Amniotic epithelial cell (primary cell): ENCODE results near the gene ANLN.

Experiments
- DNase-seq: peaks from one replicate; pipeline ENCODE4 v3.0.0-alpha.2; 2010; ENCODE audit warnings: low read depth

Gene ANLN, protein sequence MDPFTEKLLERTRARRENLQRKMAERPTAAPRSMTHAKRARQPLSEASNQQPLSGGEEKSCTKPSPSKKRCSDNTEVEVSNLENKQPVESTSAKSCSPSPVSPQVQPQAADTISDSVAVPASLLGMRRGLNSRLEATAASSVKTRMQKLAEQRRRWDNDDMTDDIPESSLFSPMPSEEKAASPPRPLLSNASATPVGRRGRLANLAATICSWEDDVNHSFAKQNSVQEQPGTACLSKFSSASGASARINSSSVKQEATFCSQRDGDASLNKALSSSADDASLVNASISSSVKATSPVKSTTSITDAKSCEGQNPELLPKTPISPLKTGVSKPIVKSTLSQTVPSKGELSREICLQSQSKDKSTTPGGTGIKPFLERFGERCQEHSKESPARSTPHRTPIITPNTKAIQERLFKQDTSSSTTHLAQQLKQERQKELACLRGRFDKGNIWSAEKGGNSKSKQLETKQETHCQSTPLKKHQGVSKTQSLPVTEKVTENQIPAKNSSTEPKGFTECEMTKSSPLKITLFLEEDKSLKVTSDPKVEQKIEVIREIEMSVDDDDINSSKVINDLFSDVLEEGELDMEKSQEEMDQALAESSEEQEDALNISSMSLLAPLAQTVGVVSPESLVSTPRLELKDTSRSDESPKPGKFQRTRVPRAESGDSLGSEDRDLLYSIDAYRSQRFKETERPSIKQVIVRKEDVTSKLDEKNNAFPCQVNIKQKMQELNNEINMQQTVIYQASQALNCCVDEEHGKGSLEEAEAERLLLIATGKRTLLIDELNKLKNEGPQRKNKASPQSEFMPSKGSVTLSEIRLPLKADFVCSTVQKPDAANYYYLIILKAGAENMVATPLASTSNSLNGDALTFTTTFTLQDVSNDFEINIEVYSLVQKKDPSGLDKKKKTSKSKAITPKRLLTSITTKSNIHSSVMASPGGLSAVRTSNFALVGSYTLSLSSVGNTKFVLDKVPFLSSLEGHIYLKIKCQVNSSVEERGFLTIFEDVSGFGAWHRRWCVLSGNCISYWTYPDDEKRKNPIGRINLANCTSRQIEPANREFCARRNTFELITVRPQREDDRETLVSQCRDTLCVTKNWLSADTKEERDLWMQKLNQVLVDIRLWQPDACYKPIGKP

DNA sequence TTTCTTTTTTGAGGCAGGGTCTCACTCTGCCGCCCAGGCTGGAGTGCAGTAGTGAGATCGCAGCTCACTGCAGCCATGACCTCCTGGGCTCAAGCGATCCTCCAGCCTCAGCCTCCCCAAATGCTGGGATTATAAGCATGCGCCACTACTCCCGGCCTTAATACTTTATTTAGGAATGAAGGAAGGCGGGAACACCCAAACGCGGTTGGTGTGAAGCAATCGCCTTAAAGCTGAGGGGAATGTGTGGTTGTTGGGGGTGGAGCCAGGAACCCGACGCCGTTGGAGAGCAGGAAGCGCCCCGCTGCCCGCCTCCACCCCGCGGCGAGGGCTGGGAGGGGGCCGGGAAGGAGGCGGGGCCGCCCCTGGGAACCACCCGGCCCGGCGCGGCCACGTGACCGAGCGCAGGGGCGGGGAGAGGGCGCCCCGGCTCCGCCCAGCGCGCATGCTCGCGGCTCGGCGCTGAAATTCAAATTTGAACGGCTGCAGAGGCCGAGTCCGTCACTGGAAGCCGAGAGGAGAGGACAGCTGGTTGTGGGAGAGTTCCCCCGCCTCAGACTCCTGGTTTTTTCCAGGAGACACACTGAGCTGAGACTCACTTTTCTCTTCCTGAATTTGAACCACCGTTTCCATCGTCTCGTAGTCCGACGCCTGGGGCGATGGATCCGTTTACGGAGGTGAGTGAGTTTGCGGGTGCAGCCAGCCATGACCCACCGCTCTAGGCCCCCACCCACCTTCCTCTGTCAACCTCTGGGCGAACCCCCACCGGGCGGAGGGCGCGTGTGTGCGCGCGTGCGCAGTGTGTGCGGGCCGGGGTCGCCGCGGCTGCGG lies at the start of gene ANLN:
TSS of gene ANLN (plus strand) at position 492 of the 828 bp plus-strand sequence. CDS start at position 657, 165 bp downstream.
- DNase-seq = peak; percentile 94

DNA sequence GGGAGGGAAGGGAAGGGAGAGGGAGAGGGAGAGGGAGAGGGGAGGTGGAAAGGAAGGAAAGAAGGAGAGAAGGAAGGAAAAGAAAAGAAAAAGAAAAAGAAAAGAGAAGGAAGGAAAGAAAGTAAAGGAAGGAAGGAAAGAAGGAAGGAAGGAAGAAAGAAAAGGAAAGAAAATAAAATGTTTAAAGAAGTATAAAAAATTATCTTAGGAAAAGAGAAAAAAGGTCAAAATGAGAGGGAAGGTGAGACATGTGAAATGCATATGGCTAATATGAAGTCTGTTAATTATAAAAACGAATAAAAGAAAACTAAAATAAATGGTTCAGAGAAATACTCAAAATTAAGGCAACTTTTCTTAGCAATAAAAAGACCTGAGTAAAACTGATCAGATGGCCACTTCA lies 46.1 kb upstream of the ANLN start:
- no peak for DNase-seq

DNA sequence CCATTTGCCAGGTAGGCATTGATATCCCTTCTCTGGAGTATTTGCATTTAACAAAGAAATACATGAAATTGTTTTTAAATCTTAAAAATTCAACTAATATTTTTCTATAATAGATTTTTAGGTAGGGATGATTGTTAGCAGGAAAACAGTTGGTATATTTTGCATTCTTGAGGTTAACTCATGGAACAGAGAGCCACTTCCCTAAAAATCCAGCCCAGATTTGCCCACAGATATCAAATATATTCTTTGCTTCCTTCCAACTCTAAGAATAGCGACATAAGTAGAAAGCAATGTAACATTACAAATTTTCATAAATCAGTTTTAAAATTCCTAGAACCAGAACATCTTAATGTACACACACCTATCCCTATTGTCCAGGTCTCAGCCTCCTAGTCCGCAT lies 45.0 kb upstream of the ANLN start:
- no peak for DNase-seq

DNA sequence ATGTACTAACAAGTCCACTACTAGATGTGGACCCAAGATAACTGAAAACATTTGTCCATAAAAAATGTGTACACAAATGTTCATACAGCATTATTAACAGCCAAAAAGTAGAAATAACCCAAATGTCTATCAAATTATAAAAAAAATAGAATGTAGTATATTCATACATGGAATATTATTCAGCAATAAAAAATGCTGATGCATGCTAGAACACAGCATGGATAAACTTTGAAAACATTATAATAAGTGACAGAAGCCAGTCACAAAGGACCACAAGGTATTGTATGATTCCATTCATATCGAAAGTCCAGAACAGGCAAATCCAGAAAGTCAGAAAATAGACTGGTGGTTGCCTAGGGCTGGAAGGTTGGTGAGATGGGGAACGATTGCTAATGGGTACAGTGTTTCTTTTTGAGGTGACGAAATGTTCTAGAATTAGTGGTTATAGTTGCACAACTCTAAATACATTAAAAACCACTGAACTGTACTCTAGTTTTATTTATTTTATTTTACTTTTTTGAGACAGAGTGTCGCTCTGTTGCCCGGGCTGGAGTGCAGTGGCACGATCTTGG lies 43.3 kb upstream of the ANLN start:
- DNase-seq = peak; percentile 65

DNA sequence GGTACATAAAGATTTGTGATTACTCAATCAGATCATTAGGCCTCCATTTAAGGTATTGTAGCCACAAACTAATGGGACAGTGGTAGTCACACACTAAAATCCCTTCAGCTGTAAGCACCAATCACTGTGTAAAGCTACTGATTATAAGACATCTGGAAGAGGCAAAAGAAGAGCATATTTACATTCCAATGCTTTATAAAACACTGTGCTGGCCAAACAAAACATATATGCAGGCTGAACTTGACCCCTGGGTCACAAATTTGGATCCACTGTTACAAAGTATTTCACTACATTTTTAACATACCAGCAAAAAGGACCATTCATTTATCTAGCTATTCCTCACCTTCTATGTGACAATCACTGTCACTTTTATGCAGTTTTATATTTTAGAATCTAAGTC lies 41.4 kb upstream of the ANLN start:
- no peak for DNase-seq

DNA sequence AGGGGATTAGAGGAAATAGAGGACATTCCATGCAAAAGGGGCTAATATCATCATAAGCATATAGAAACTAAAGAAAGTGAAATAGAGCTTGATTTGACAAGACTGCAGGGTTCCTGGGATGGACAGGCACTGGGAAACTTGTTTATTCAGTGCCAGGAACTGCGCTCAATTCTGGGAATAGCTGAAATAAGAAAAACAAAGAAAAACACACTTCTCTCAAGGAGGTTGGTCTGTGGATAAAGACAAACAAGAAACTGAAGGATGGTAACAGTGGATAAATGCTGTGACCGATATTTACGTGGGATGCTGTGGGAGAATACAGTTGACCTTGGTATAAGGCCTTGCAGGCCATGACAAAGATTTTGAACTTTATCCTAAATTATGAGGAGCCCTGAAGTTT lies 40.9 kb upstream of the ANLN start:
- no peak for DNase-seq

DNA sequence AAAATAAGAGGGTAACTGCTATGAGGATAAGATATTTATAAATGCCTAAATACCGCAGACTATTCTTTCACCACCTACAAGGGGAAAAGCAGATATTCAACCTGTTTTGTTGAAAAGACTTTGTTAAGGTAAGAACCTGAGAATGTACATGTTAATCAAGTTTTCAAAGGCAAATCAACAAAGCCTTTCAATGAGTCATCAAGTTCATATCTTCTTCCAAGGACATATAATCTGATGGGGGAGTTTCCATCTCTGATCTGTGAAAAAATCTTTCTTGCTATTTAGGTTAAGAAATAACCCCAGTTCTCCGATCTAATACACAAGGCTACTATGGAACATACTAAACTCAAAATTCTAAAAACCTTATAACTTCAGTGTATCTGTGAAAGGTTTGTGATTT lies 40.0 kb upstream of the ANLN start:
- peak; percentile 64 for DNase-seq

DNA sequence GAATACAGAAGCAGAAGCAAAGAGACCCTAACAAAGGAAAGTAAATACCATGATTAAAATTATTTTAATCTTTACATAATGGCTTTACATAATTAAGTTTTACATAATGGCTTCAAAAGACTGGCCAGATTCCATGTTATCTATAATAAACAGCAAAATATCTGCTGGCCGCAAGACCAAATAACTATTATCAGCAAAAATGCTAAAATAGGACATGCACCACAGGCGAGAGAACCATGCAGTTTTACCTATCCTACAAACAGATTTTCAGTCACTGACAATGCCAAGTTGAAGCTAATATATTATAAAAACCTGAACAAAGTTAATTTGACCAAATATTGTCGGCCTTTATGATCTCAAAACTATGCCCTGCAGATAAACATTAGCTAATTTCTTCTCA lies 34.2 kb upstream of the ANLN start:
- DNase-seq = no peak

DNA sequence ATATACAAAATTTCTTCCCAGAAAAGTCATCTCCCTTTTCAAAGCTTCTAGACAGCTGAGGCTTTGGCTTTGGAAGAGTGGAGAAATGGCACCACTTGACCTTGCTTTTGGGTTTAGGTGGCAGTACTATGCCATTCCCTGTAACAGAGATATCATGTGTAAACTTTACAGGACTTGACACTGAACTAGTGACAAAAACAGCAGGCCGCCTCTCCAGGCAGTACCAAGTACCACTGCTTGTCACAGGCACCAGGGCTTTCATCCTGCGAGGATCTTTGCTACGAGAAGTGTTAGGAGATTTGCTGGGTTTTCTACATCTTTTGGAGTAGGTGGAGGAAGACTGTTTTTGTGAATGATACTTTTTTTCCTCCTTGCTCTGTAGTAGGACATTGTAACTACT lies 32.6 kb upstream of the ANLN start:
- DNase-seq = no peak

DNA sequence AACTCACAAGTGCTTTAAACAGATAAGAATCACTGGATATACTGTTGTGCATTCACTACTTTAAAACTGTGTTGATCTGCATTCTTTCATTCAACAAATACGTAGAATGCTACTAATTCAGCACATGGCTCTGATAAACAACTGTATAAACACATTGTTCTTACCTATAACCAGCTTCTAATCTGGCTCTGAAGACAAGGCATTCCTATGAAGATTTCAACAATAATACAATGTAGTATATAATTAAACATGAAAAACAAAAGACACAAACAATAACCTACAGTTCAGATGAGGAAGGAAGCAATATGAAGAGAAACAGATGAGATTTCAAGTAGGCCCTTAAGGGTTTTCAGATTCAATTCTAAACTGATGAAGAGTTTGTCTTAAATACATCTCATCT lies 31.1 kb upstream of the ANLN start:
- no peak for DNase-seq

DNA sequence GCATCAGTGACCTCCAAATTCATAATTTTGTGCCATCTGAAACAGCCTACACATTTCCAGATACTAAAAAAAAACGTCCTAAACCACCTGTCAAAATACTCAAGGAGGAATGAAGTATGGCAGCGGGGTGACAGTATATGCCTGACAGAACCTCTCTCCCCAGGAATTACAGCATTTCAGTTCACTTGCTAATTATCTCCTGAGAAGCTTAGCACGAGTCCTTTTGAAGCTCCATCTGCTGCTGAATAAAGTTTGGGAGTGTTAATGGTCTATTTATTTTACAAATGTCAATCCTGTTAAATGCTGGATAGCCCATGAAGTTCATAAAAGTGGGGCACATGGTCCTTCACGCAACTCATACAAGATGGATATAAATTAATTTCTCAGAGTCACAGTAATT lies 29.4 kb upstream of the ANLN start:
- DNase-seq = no peak

DNA sequence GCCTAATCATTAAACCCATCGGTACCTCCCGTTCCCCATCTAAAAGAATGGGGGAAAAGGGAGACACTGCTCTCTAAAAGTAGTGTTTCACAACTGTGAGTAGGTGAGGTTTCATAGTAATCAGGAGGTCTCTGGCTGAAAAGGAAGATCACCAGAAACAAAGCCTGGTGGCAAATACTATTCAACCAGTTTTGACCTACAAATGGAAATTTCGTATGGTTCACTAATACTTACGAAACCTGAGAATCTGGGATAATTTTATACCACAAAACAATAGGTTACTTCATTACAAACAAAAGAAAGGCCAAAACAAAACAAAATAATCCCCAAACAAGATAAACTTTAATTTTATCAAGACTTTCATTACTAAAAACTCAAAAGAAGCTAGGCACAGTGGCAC lies 28.4 kb upstream of the ANLN start:
- no peak for DNase-seq

DNA sequence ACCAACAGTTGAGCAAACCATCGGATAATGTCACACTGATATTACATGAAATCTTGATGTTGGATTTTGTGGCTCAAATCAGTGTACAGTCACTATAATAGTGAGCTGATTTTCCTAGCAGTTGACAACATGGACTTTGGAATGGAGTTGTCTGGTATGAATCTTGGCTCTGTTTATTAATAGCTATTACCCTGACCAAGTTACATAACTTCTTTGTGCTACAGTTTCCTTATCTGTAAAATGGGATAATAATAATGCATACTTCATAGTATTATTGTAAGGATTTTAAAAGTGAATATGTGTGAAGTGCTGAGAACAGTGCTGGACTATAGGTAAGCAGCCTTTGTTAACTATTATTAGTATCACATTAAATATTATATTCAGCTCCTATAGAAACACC lies 26.1 kb upstream of the ANLN start:
- no peak for DNase-seq

DNA sequence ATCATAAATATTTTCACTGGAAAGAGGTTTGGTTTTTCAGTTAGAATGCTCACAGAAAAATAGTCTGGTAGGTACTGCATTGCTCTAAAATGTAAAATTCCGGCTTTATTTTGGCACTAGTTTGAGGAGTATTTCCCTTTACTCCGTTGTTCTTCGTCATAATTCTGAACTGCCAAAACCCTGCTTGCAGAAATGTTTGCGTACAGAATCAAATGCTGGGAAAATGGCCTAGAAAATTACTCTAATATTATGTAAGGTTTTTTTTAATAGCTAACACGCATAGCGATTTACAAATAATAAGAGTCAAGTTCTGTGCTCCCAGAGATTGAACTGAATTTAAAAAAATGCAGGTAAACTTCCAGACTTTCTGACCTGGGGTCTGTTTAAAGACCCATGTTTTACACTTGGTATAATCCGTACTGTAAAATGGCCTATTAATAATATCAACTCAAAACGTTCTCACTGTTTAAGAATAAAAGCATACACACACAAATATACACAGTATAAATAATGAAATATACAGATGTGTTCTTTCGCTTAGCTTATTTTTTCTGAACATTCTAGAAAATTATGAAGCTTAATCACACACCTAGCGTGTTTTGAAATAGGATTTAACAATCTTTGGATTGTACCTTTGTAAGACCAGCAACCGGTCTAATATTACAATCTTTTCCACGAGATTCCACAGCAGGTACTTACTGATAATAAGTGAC lies 23.5 kb upstream of the ANLN start:
- no peak for DNase-seq

DNA sequence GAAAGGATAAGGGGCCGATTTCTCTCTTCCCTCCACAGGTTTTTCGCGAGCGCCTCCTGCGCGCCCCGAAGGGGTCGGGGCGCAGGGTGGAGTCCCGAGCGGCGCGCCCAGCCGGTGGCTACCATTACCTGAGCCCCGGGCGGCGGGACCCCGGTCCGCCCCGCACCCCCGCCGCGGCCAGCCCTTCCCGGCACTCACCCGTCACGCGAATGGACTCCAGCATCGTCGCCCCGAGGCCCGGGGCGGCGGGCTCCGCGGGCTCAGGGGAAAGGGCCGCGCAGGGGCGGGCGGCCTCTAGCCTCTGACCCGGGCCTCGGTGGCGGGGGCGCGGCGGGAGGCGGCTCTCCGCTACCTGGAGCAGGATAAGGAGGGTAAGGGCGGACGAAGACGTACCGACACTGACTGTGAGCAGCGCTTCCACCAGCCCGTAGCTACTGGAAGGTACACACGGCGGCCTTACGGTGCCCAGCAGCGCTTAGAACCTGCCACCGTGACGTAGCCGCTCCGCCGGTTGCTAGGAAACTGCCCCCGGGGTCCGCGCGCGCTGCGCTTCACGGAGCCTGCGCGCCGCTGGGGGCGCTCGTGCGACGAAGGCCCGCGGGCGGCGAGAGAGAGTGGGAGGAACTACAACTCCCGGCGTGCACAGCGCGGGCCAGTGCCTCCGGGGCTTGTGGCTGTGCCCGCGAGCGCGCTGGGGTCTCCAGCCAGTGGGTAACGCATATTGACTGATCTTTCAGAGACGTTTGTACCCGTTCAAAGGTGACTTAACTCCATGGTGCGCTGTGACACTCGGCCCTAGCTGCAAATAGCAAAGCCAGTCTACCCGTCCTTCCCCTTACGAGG lies 22.7 kb upstream of the ANLN start:
- peak; percentile 77 for DNase-seq

DNA sequence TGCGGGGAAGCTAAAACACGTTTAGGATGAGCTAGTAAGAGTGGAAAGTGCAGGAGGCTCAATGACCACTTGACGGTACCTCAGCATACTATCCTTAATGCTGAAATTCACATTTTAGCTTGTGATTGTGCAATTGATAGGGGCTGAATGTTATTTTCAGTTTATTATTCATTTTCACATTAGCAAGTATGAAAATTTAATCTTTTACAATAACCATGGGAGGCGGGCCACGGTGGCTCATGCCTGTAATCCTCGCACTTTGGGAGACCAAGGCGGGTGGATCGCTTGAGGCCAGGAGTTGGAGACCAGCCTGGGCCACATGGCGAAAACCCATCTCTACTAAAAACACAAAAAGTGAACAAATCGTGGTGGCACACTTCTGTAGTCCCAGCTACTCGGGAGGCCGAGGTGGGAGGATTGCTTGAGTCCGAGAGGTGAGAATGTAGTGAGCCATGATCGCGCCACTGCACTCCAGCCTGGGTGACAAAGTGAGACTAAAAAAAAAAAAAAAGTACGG lies 22.0 kb upstream of the ANLN start:
- DNase-seq = no peak

DNA sequence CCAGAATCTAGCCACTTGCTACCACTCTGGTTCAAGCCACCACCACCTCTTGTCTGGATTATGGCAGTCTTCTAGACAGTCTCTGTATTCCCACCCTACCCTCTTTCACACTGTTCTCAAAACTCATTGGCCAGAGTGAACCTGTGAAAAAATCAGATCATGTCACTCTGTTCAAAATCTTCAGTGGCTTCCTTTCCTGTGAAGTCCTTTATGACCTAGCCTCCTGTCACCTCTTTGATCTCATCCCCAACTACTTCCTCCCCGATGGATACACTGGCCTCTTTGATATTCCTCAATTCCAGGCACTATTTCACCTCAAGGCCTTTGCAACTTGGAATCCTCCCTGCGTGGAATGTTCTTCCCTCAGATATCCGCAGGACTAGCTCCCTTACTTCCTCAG lies 21.2 kb upstream of the ANLN start:
- DNase-seq = no peak

DNA sequence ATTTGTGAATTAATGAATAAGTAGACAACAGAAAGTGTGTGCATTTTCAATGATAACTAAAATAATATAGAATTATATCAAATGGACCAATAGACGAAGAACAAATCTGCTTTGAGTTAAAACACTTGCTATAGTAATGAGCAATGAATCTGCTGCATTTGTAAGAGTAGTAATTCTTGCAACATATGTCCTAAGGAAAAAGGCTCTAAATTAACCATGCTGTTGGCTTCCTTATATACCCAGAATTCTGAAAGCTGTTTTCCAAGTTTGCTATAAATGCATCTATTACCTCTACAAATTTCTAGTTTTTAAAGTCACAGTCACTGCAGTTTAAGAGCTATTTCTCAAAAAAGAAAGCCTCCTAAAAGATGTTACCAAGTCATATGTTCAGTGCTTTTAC lies 20.5 kb upstream of the ANLN start:
- no peak for DNase-seq

DNA sequence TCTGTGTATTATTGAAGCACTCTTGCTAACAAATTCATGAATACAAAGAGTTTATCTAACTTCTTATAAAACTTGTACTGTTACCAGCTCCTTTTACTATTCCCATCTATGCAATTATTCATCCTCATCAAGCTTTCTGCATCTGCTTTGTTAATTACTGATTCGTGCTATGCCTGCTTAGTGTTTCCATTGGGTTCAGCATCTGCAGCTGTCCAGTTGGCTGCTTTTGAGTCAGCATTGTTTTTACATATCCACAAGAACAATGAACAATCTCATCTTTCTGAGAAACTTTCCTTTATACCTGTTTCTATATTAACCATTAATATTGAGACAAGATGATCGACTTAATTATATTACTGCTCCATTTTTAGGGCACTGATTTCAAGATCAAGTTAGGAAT lies 19.6 kb upstream of the ANLN start:
- no peak for DNase-seq

DNA sequence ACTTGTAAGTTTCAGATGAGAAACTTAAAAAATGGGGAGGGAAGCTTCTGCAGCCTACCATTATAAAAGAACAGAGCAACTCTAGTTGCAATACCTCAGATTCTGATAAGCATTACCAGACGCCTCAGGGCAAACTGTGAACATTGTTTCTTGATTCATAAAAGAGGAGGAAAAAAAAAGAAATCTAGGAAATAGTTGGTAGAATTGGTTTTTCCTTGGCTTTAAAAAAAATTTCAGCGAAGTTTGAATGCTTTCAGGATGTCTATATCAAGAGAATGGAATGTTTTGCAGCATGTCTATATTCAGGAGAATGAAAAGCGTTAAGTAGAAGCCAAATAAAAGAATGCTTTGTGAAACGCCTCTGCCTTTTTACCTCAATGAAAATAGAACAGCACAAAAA lies 17.5 kb upstream of the ANLN start:
- no peak for DNase-seq
